Measurements from ENCODE around the gene SRGAP3.

Gene SRGAP3

DNA sequence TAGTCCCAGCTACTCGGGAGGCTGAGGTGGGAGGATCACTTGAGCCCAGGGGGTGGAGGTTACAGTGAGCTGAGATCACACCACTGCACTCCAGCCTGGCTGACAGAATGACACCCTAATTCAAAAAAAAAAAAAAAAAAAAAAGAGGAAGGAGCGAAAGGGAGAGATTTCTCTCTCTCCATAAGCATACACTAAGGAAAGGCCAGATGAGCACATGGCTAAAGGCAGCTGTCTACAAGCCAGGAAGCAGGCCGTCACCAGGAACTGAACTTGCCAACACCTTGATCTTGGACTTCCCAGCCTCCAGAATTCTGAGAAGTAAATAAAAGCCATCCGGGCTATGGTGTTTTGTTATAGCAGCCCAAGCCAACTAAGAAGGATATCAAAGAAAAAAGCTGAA, 7.5 kb downstream of the SRGAP3 start:
- TF ChIP-seq CREB1 (IDR thresholded peaks at IDR 0.05; ENCODE audit: low read depth) = no peak
- no peak for TF ChIP-seq TAF1 (IDR thresholded peaks at IDR 0.05; ENCODE audit: low read depth)
- TF ChIP-seq CEBPB (IDR thresholded peaks at IDR 0.05) = no peak

DNA sequence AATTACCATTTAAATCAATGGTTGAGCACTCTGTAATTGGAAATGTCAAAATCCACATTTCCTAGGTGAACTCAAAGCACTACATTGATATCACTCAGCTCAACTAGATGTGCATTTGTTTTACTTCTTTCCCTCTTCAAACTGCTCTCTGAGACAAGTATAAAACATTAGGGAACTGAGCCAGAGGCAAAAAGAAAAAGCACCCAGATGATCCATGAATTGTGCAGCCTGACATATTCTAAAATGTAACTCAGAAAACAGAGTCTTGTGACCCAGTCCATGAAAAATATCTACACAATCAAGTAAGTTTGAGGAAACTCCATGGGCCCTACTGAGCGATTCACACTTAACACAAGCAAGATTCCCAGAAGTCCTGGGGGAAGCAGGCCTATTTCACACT, 9.8 kb downstream of the SRGAP3 start:
- TF ChIP-seq FOXM1 (IDR thresholded peaks at IDR 0.05; ENCODE audit: borderline replicate concordance, low read depth) = no peak
- no peak for TF ChIP-seq YY1 (IDR thresholded peaks at IDR 0.05; ENCODE audit: low read depth)
- TF ChIP-seq EGR1 (IDR thresholded peaks at IDR 0.05) = no peak
- no peak for TF ChIP-seq NFIC (IDR thresholded peaks at IDR 0.05)
- no peak for TF ChIP-seq CEBPB (IDR thresholded peaks at IDR 0.05)
- no peak for TF ChIP-seq EP300 (IDR thresholded peaks at IDR 0.05; ENCODE audit: borderline replicate concordance)
- TF ChIP-seq, protein P1, sequence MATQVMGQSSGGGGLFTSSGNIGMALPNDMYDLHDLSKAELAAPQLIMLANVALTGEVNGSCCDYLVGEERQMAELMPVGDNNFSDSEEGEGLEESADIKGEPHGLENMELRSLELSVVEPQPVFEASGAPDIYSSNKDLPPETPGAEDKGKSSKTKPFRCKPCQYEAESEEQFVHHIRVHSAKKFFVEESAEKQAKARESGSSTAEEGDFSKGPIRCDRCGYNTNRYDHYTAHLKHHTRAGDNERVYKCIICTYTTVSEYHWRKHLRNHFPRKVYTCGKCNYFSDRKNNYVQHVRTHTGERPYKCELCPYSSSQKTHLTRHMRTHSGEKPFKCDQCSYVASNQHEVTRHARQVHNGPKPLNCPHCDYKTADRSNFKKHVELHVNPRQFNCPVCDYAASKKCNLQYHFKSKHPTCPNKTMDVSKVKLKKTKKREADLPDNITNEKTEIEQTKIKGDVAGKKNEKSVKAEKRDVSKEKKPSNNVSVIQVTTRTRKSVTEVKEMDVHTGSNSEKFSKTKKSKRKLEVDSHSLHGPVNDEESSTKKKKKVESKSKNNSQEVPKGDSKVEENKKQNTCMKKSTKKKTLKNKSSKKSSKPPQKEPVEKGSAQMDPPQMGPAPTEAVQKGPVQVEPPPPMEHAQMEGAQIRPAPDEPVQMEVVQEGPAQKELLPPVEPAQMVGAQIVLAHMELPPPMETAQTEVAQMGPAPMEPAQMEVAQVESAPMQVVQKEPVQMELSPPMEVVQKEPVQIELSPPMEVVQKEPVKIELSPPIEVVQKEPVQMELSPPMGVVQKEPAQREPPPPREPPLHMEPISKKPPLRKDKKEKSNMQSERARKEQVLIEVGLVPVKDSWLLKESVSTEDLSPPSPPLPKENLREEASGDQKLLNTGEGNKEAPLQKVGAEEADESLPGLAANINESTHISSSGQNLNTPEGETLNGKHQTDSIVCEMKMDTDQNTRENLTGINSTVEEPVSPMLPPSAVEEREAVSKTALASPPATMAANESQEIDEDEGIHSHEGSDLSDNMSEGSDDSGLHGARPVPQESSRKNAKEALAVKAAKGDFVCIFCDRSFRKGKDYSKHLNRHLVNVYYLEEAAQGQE (IDR thresholded peaks at IDR 0.05; ENCODE audit: low read depth) = no peak
- TF ChIP-seq, protein P2, sequence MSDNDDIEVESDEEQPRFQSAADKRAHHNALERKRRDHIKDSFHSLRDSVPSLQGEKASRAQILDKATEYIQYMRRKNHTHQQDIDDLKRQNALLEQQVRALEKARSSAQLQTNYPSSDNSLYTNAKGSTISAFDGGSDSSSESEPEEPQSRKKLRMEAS (IDR thresholded peaks at IDR 0.05) = no peak

DNA sequence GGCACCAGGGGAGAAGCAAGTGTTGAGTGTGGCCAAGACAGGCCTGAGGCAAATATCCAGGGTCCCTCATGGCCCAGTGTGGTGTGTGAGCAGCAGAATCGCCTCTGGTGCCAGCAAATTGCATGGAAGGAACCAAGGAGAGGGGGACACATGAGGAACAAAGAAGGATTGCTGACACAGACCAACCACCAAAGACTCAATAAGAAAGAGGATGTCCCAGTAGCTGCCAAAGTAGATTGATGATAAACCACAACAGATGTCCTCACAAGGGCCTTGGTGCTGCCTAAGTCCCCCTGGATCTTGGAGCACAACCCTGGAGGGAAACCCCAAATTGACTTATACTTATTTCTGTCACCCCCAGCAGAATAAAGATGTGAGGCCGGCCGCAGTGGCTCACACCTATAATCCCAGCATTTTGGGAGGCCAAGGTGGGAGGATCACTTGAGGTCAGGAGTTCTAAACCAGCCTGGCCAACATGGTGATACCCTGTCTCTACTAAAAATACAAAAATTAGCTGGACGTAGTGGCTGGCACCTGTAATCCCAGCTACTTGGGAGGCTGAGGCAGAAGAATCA, 10.6 kb downstream of the SRGAP3 start:
- TF ChIP-seq, protein P1 (IDR thresholded peaks at IDR 0.05; ENCODE audit: low read depth) = no peak
- no peak for TF ChIP-seq ZBTB7A (IDR thresholded peaks at IDR 0.05; ENCODE audit: low read depth)
- TF ChIP-seq NFIC (IDR thresholded peaks at IDR 0.05) = no peak
- TF ChIP-seq TEAD4 (IDR thresholded peaks at IDR 0.05) = no peak
- no peak for TF ChIP-seq FOXM1 (IDR thresholded peaks at IDR 0.05; ENCODE audit: borderline replicate concordance, low read depth)
- no peak for TF ChIP-seq RAD21 (IDR thresholded peaks at IDR 0.05; ENCODE audit: low read depth)
- TF ChIP-seq TAF1 (IDR thresholded peaks at IDR 0.05; ENCODE audit: low read depth) = no peak
- TF ChIP-seq, protein P2 (IDR thresholded peaks at IDR 0.05) = no peak

DNA sequence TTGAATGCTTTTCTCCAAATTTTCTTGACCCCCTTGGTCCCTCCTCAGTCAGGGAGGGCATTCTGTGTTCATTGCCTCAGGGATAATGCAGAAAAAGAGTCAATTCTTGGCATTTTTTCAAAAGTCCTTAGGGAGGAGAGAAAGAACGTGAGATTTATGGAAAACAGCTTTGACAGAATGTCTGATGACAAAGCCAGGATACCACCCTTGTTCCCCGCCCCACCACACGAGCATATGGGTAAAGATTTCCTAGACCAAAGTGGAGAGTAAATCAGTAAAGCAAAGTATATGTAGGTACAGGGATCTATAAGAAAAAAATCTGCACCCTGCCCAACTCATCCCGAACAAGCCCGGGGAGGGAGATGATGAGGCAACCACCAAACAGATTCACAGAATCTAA, 11.2 kb downstream of the SRGAP3 start:
- TF ChIP-seq CEBPB (IDR thresholded peaks at IDR 0.05) (no peak), YY1 (IDR thresholded peaks at IDR 0.05; ENCODE audit: low read depth) (no peak), EP300 (IDR thresholded peaks at IDR 0.05; ENCODE audit: borderline replicate concordance) (no peak), TAF1 (IDR thresholded peaks at IDR 0.05; ENCODE audit: low read depth) (no peak), CREB1 (IDR thresholded peaks at IDR 0.05; ENCODE audit: low read depth) (no peak), TEAD4 (IDR thresholded peaks at IDR 0.05) (no peak), NFIC (IDR thresholded peaks at IDR 0.05) (no peak), FOXM1 (IDR thresholded peaks at IDR 0.05; ENCODE audit: borderline replicate concordance, low read depth) (no peak), ZBTB7A (IDR thresholded peaks at IDR 0.05; ENCODE audit: low read depth) (no peak), RAD21 (IDR thresholded peaks at IDR 0.05; ENCODE audit: low read depth) (no peak), EGR1 (IDR thresholded peaks at IDR 0.05) (no peak), TCF12 (IDR thresholded peaks at IDR 0.05; ENCODE audit: low read depth) (no peak)
- TF ChIP-seq, protein P3, sequence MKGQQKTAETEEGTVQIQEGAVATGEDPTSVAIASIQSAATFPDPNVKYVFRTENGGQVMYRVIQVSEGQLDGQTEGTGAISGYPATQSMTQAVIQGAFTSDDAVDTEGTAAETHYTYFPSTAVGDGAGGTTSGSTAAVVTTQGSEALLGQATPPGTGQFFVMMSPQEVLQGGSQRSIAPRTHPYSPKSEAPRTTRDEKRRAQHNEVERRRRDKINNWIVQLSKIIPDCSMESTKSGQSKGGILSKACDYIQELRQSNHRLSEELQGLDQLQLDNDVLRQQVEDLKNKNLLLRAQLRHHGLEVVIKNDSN (IDR thresholded peaks at IDR 0.05) = no peak
- TF ChIP-seq, protein P2 (IDR thresholded peaks at IDR 0.05) = no peak
- TF ChIP-seq, protein P1 (IDR thresholded peaks at IDR 0.05; ENCODE audit: low read depth) = no peak
